CD4-positive, alpha-beta memory T cell (primary cell): Measurements from ENCODE around the gene TTC23L. TPM values are rescaled to one million over a fixed set of nuclear protein-coding genes. Genes with fewer than 3 reads are reported as not detected.

Experiments used
- CTCF ChIA-PET: fragments of 350-600 bp; sonication (Branson Sonifier 250); formaldehyde crosslinking; loops from one replicate; lab custom pipeline; 2021; ENCODE audit warnings: inconsistent platforms; ENCODE audit not compliant: partially characterized antibody; lab: Charles Lee
- POLR2A ChIA-PET: fragments of 350-600 bp; sonication (Branson Sonifier 250); formaldehyde crosslinking; loops from one replicate; lab custom pipeline; 2021; ENCODE audit not compliant: partially characterized antibody; lab: Charles Lee
- DNase-seq, 5 donors: peaks; one replicate each; pipeline versions ENCODE4 v3.0.0 to v3.0.0-alpha.2; 2020 to 2022; ENCODE audit warnings: mixed read lengths in 1 of 5
- H3K27ac ChIP-seq: one replicate; pipeline ENCODE4 v1.7.0; 2013; ENCODE audit warnings: low read depth, low read length
- H3K27me3 ChIP-seq: 2 replicates; pipeline ENCODE4 v1.7.0; 2013; ENCODE audit warnings: mild to moderate bottlenecking, low read length, moderate library complexity; ENCODE audit not compliant: insufficient read depth
- H3K36me3 ChIP-seq: 2 replicates; pipeline ENCODE4 v1.7.0; 2013; ENCODE audit warnings: mild to moderate bottlenecking, low read length, moderate library complexity; ENCODE audit not compliant: insufficient read depth
- H3K4me1 ChIP-seq: 2 replicates; pipeline ENCODE4 v1.7.0; 2013; ENCODE audit warnings: mild to moderate bottlenecking, low read length, moderate library complexity; ENCODE audit not compliant: insufficient read depth
- H3K4me3 ChIP-seq, 2 donors: one replicate each; pipeline ENCODE4 v1.7.0; 2013; ENCODE audit warnings: low read length in 2 of 2, mild to moderate bottlenecking in 1 of 2
- H3K9me3 ChIP-seq, 2 donors: one replicate each; pipeline ENCODE4 v1.7.0; 2013; ENCODE audit warnings: low read length in 2 of 2, control low read depth in 1 of 2; ENCODE audit not compliant: control insufficient read depth in 1 of 2
- H3K27ac Mint-ChIP-seq, 7 donors: one replicate each; pipeline ENCODE4 v1.8.0; 2020 to 2021; ENCODE audit warnings: mixed read lengths in 7 of 7, mild to moderate bottlenecking in 6 of 7, inconsistent platforms in 3 of 7, moderate library complexity in 3 of 7
- H3K27me3 Mint-ChIP-seq, 2 donors: one replicate each; pipeline ENCODE4 v1.8.0; 2020 to 2021; ENCODE audit warnings: mixed read lengths in 2 of 2
- H3K36me3 Mint-ChIP-seq, 2 donors: one replicate each; pipeline ENCODE4 v1.8.0; 2020 to 2021; ENCODE audit warnings: mixed read lengths in 2 of 2, inconsistent platforms in 1 of 2, mild to moderate bottlenecking in 1 of 2
- H3K4me1 Mint-ChIP-seq, 4 donors: one replicate each; pipeline ENCODE4 v1.8.0; 2020 to 2021; ENCODE audit warnings: mixed read lengths in 4 of 4, mild to moderate bottlenecking in 1 of 4
- H3K4me3 Mint-ChIP-seq, 8 donors: one replicate each; pipeline ENCODE4 v1.8.0; 2020 to 2021; ENCODE audit warnings: mixed read lengths in 8 of 8, mild to moderate bottlenecking in 7 of 8, moderate library complexity in 6 of 8, inconsistent platforms in 3 of 8
- H3K9me3 Mint-ChIP-seq, 8 donors: one replicate each; pipeline ENCODE4 v1.8.0; 2020 to 2021; ENCODE audit warnings: mixed read lengths in 8 of 8, mild to moderate bottlenecking in 5 of 8, inconsistent platforms in 3 of 8, moderate library complexity in 1 of 8
- intact Hi-C: fragments of 100-400 bp; cut with micrococcal nuclease; formaldehyde crosslinking; loops from one replicate; pipeline ENCODE4 v1.15.1; 2023
- polyA plus RNA-seq, 2 donors: library from polyadenylated mRNA; unstranded; fragments of 300-500 nt; fragmentation: Illumina TruSeq; gene quantifications; one replicate each; pipeline ENCODE4 v1.2.3, GENCODE V29; 2021
- total RNA-seq, 2 experiments: library from RNA; stranded (reverse); gene quantifications; one replicate each; pipeline ENCODE4 v1.2.3, GENCODE V29; 2021

The TTC23L gene
- total and polyA plus RNA-seq, 4 experiments from 2014 or later: 0.47 TPM; not detected in 3

GRCh38 chr5:34844999-34845398, 6.0 kb downstream of the TTC23L start:
- H3K9me3 Mint-ChIP-seq: peaks cover 0 to 4% (median 0%) of the 10 kb centered on the region in 8 donors
- Histone ChIP-seq H3K27ac (no peak overlapping the region), H3K36me3 (no peaks in the 10 kb centered on the region), H3K27me3 (no peaks in the 10 kb centered on the region), H3K4me1 (no peaks in the 10 kb centered on the region), H3K4me3 (no peak overlapping the region), H3K9me3 (no peaks in the 10 kb centered on the region)
- no peak for DNase-seq
- peaks cover 0 to 3% of the 10 kb centered on the region in 2 donors for H3K36me3 Mint-ChIP-seq
- intact Hi-C loops: no loop called here
- H3K4me1 Mint-ChIP-seq: no peaks in the 10 kb centered on the region
- H3K27me3 Mint-ChIP-seq: peaks cover 8% of the 10 kb centered on the region in 2 donors
- peak overlapping the region in 1 of 7 donors; percentile 18 for H3K27ac Mint-ChIP-seq
- H3K4me3 Mint-ChIP-seq: no peak overlapping the region
- ChIA-PET CTCF (interaction anchor here (0.9 kb wide), 1 partner anchor 54 kb away, joined by 3 read pairs; no protein-coding TSS in a partner anchor), POLR2A (no interaction called here)

- H3K4me3 Mint-ChIP-seq: no peak overlapping the region
- no peaks in the 10 kb centered on the region for H3K4me1 Mint-ChIP-seq
- Histone ChIP-seq H3K4me1 (no peaks in the 10 kb centered on the region), H3K27me3 (no peaks in the 10 kb centered on the region), H3K36me3 (no peaks in the 10 kb centered on the region), H3K9me3 (no peaks in the 10 kb centered on the region), H3K4me3 (no peak overlapping the region), H3K27ac (no peak overlapping the region)
- ChIA-PET CTCF (interaction anchor here (0.8 kb wide), 1 partner anchor 12 kb away, joined by 3 read pairs; no protein-coding TSS in a partner anchor), POLR2A (no interaction called here)
- no peak overlapping the region for H3K27ac Mint-ChIP-seq
- DNase-seq: no peak
- intact Hi-C loops: no loop called here
- peaks cover 8 to 10% of the 10 kb centered on the region in 2 donors for H3K27me3 Mint-ChIP-seq
- H3K36me3 Mint-ChIP-seq: peaks cover 0 to 3% of the 10 kb centered on the region in 2 donors
- peaks cover 0 to 2% (median 0%) of the 10 kb centered on the region in 8 donors for H3K9me3 Mint-ChIP-seq
These were observed 8.1 kb downstream of the TTC23L start for GRCh38 chr5:34847056-34847455.

- no peak overlapping the region for H3K4me3 Mint-ChIP-seq
- peaks cover 0 to 3% of the 10 kb centered on the region in 2 donors for H3K36me3 Mint-ChIP-seq
- intact Hi-C loops: no loop called here
- H3K9me3 Mint-ChIP-seq: peaks cover 0 to 2% (median 0%) of the 10 kb centered on the region in 8 donors
- Histone ChIP-seq H3K27me3 (no peaks in the 10 kb centered on the region), H3K4me3 (no peak overlapping the region), H3K4me1 (no peaks in the 10 kb centered on the region), H3K36me3 (no peaks in the 10 kb centered on the region), H3K9me3 (no peaks in the 10 kb centered on the region), H3K27ac (no peak overlapping the region)
- H3K27me3 Mint-ChIP-seq: peaks cover 10 to 11% of the 10 kb centered on the region in 2 donors
- H3K27ac Mint-ChIP-seq: no peak overlapping the region
- no peak for DNase-seq
- no peaks in the 10 kb centered on the region for H3K4me1 Mint-ChIP-seq
- ChIA-PET POLR2A (no interaction called here), CTCF (interaction anchor here (0.8 kb wide), 1 partner anchor 13 kb away, joined by 3 read pairs; no protein-coding TSS in a partner anchor)
These were observed 8.6 kb downstream of the TTC23L start for GRCh38 chr5:34847552-34847951.

GRCh38 chr5:34848230-34848629, 9.3 kb downstream of the TTC23L start:
- H3K27ac ChIP-seq: no peak overlapping the region
- intact Hi-C loops: no loop called here
- H3K27ac Mint-ChIP-seq: no peak overlapping the region
- no peaks in the 10 kb centered on the region for H3K36me3 ChIP-seq
- no peak for DNase-seq
- H3K4me3 Mint-ChIP-seq: no peak overlapping the region
- peaks cover 0 to 3% of the 10 kb centered on the region in 2 donors for H3K36me3 Mint-ChIP-seq
- POLR2A ChIA-PET: no interaction called here
- peaks cover 0 to 2% (median 0%) of the 10 kb centered on the region in 8 donors for H3K9me3 Mint-ChIP-seq
- no peaks in the 10 kb centered on the region for H3K4me1 Mint-ChIP-seq
- no peaks in the 10 kb centered on the region for H3K4me1 ChIP-seq
- no peak overlapping the region for H3K4me3 ChIP-seq
- H3K27me3 Mint-ChIP-seq: peaks cover 10 to 11% of the 10 kb centered on the region in 2 donors
- CTCF ChIA-PET: no interaction called here
- no peaks in the 10 kb centered on the region for H3K9me3 ChIP-seq
- no peaks in the 10 kb centered on the region for H3K27me3 ChIP-seq

- H3K27me3 Mint-ChIP-seq: peaks cover 8 to 11% of the 10 kb centered on the region in 2 donors
- POLR2A ChIA-PET: interaction anchor here (0.6 kb wide), 1 partner anchor 112 kb away, joined by 3 read pairs; no protein-coding TSS in a partner anchor
These were observed 10.3 kb downstream of the TTC23L start for GRCh38 chr5:34849253-34849652.

GRCh38 chr5:34854459-34855174, 15.7 kb downstream of the TTC23L start:
- no peaks in the 10 kb centered on the region for H3K4me1 ChIP-seq
- H3K36me3 Mint-ChIP-seq: no peaks in the 10 kb centered on the region
- no peaks in the 10 kb centered on the region for H3K36me3 ChIP-seq
- no peaks in the 10 kb centered on the region for H3K9me3 ChIP-seq
- peaks cover 1 to 4% of the 10 kb centered on the region in 2 donors for H3K27me3 Mint-ChIP-seq
- no peak for DNase-seq
- H3K4me1 Mint-ChIP-seq: no peaks in the 10 kb centered on the region
- intact Hi-C loops: no loop called here
- no peak overlapping the region for H3K27ac ChIP-seq
- H3K4me3 Mint-ChIP-seq: no peak overlapping the region
- no peak overlapping the region for H3K4me3 ChIP-seq
- POLR2A ChIA-PET: interaction anchor here (0.9 kb wide), 1 partner anchor 16 kb away, joined by 3 read pairs; the partner anchor contains the start of gene TTC23L
- no peaks in the 10 kb centered on the region for H3K9me3 Mint-ChIP-seq
- H3K27ac Mint-ChIP-seq: no peak overlapping the region
- CTCF ChIA-PET: no interaction called here
- H3K27me3 ChIP-seq: no peaks in the 10 kb centered on the region

More at GRCh38 chr5:34849253-34849652, 10.3 kb downstream of the TTC23L start:
- Mint-ChIP-seq H3K27ac (peak overlapping the region in 1 of 7 donors; percentile 19), H3K4me3 (no peak overlapping the region), H3K4me1 (no peaks in the 10 kb centered on the region), H3K9me3 (peaks cover 0 to 2% (median 0%) of the 10 kb centered on the region in 8 donors), H3K36me3 (peaks cover 0 to 3% of the 10 kb centered on the region in 2 donors)
- Histone ChIP-seq H3K36me3 (no peaks in the 10 kb centered on the region), H3K27ac (no peak overlapping the region), H3K4me1 (no peaks in the 10 kb centered on the region), H3K27me3 (no peaks in the 10 kb centered on the region), H3K9me3 (no peaks in the 10 kb centered on the region), H3K4me3 (no peak overlapping the region)
- DNase-seq: no peak
- intact Hi-C loops: no loop called here
- CTCF ChIA-PET: no interaction called here

GRCh38 chr5:34857161-34857560, 18.2 kb downstream of the TTC23L start:
- Mint-ChIP-seq H3K4me1 (no peaks in the 10 kb centered on the region), H3K9me3 (peaks cover 0 to 1% (median 0%) of the 10 kb centered on the region in 8 donors), H3K4me3 (no peak overlapping the region), H3K27ac (no peak overlapping the region), H3K36me3 (no peaks in the 10 kb centered on the region), H3K27me3 (peaks cover 0 to 3% of the 10 kb centered on the region in 2 donors)
- Histone ChIP-seq H3K27ac (no peak overlapping the region), H3K4me1 (no peaks in the 10 kb centered on the region), H3K36me3 (no peaks in the 10 kb centered on the region), H3K9me3 (no peaks in the 10 kb centered on the region), H3K27me3 (no peaks in the 10 kb centered on the region), H3K4me3 (no peak overlapping the region)
- CTCF ChIA-PET: no interaction called here
- DNase-seq: no peak
- POLR2A ChIA-PET: no interaction called here
- intact Hi-C loops: no loop called here
